Muscle layer of duodenum (tissue), 2 donors: Measurements from ENCODE around the gene EHHADH.
A peak's percentile ranks its signal among the peaks of the same experiment; 100 is the strongest.

Experiments used
- H3K27ac ChIP-seq: one replicate; pipeline ENCODE4 v1.7.0; 2013; ENCODE audit warnings: mild to moderate bottlenecking, low read length
- H3K27me3 ChIP-seq: one replicate; pipeline ENCODE4 v1.7.0; 2013; ENCODE audit warnings: low read depth, mild to moderate bottlenecking, control low read depth, low read length
- H3K36me3 ChIP-seq, 2 donors: one replicate each; pipeline ENCODE4 v1.7.0; 2013; ENCODE audit warnings: low read length in 2 of 2, control low read depth in 1 of 2, mild to moderate bottlenecking in 1 of 2; ENCODE audit not compliant: insufficient read depth in 2 of 2, control insufficient read depth in 1 of 2
- H3K4me1 ChIP-seq, 2 donors: one replicate each; pipeline ENCODE4 v1.7.0; 2013; ENCODE audit warnings: low read length in 2 of 2, mild to moderate bottlenecking in 2 of 2, control low read depth in 1 of 2, moderate library complexity in 1 of 2; ENCODE audit not compliant: insufficient read depth in 2 of 2, control insufficient read depth in 1 of 2
- H3K4me3 ChIP-seq, 2 donors: one replicate each; pipeline ENCODE4 v1.7.0; 2013; ENCODE audit warnings: low read length in 2 of 2, low read depth in 1 of 2, mild to moderate bottlenecking in 1 of 2
- H3K9me3 ChIP-seq, 2 donors: one replicate each; pipeline ENCODE4 v1.7.0; 2013; ENCODE audit warnings: low read length in 2 of 2, control low read depth in 1 of 2, mild to moderate bottlenecking in 1 of 2; ENCODE audit not compliant: control insufficient read depth in 1 of 2
- donor health status: healthy.

The EHHADH gene

GRCh38 chr3:185188816-185189215 lies 65.0 kb downstream of the EHHADH start:
- Histone ChIP-seq H3K9me3 (no peaks in the 10 kb centered on the region), H3K4me3 (no peak overlapping the region), H3K36me3 (peaks cover 0 to 12% of the 10 kb centered on the region in 2 donors), H3K27me3 (no peaks in the 10 kb centered on the region), H3K27ac (no peak overlapping the region), H3K4me1 (no peaks in the 10 kb centered on the region)

GRCh38 chr3:185187391-185187790 lies 66.5 kb downstream of the EHHADH start:
- Histone ChIP-seq H3K4me3 (no peak overlapping the region), H3K36me3 (peaks cover 0 to 3% of the 10 kb centered on the region in 2 donors), H3K27me3 (no peaks in the 10 kb centered on the region), H3K9me3 (no peaks in the 10 kb centered on the region), H3K4me1 (no peaks in the 10 kb centered on the region), H3K27ac (no peak overlapping the region)

GRCh38 chr3:185176750-185177359 lies 77.0 kb downstream of the EHHADH start:
- Histone ChIP-seq H3K4me3 (no peak overlapping the region), H3K4me1 (peaks cover 4 to 7% of the 10 kb centered on the region in 2 donors)

GRCh38 chr3:185175370-185175987 lies 78.4 kb downstream of the EHHADH start:
- Histone ChIP-seq H3K27ac (peak overlapping the region; percentile 89), H3K27me3 (no peaks in the 10 kb centered on the region), H3K4me1 (peaks cover 4 to 7% of the 10 kb centered on the region in 2 donors), H3K36me3 (no peaks in the 10 kb centered on the region), H3K4me3 (peak overlapping the region in 1 of 2 donors; percentile 5), H3K9me3 (no peaks in the 10 kb centered on the region)

More at GRCh38 chr3:185176750-185177359, 77.0 kb downstream of the EHHADH start:
- Histone ChIP-seq H3K27ac (no peak overlapping the region), H3K27me3 (no peaks in the 10 kb centered on the region), H3K36me3 (no peaks in the 10 kb centered on the region), H3K9me3 (no peaks in the 10 kb centered on the region)

- Histone ChIP-seq H3K9me3 (no peaks in the 10 kb centered on the region), H3K27ac (no peak overlapping the region), H3K36me3 (no peaks in the 10 kb centered on the region), H3K4me1 (peaks cover 4 to 7% of the 10 kb centered on the region in 2 donors), H3K27me3 (no peaks in the 10 kb centered on the region), H3K4me3 (no peak overlapping the region)
These were observed 81.5 kb downstream of the EHHADH start for GRCh38 chr3:185172086-185173049.

- Histone ChIP-seq H3K27me3 (no peaks in the 10 kb centered on the region), H3K4me3 (no peak overlapping the region)
These were observed 89.2 kb downstream of the EHHADH start for GRCh38 chr3:185164428-185165217.

GRCh38 chr3:185162634-185163033 lies 91.2 kb downstream of the EHHADH start:
- Histone ChIP-seq H3K27me3 (no peaks in the 10 kb centered on the region), H3K36me3 (no peaks in the 10 kb centered on the region), H3K4me3 (no peak overlapping the region)

More at GRCh38 chr3:185164428-185165217, 89.2 kb downstream of the EHHADH start:
- H3K9me3 ChIP-seq, result no peaks in the 10 kb centered on the region
- no peaks in the 10 kb centered on the region for H3K36me3 ChIP-seq
- no peak overlapping the region for H3K27ac ChIP-seq
- no peaks in the 10 kb centered on the region for H3K4me1 ChIP-seq

GRCh38 chr3:185161761-185162160 lies 92.1 kb downstream of the EHHADH start:
- no peak overlapping the region for H3K27ac ChIP-seq
- H3K27me3 ChIP-seq, result no peaks in the 10 kb centered on the region
- no peaks in the 10 kb centered on the region for H3K4me1 ChIP-seq
- no peaks in the 10 kb centered on the region for H3K9me3 ChIP-seq
- no peak overlapping the region for H3K4me3 ChIP-seq
- H3K36me3 ChIP-seq, result no peaks in the 10 kb centered on the region

More at GRCh38 chr3:185162634-185163033, 91.2 kb downstream of the EHHADH start:
- Histone ChIP-seq H3K4me1 (no peaks in the 10 kb centered on the region), H3K9me3 (no peaks in the 10 kb centered on the region), H3K27ac (no peak overlapping the region)

- H3K27me3 ChIP-seq, result no peaks in the 10 kb centered on the region
- H3K9me3 ChIP-seq, result no peaks in the 10 kb centered on the region
- H3K27ac ChIP-seq, result no peak overlapping the region
These were observed 96.5 kb downstream of the EHHADH start for GRCh38 chr3:185157347-185157746.

GRCh38 chr3:185155678-185156077 lies 98.2 kb downstream of the EHHADH start:
- no peaks in the 10 kb centered on the region for H3K27me3 ChIP-seq
- no peak overlapping the region for H3K4me3 ChIP-seq
- H3K9me3 ChIP-seq, result no peaks in the 10 kb centered on the region
- no peaks in the 10 kb centered on the region for H3K36me3 ChIP-seq
- H3K27ac ChIP-seq, result no peak overlapping the region
- no peaks in the 10 kb centered on the region for H3K4me1 ChIP-seq

More at GRCh38 chr3:185157347-185157746, 96.5 kb downstream of the EHHADH start:
- Histone ChIP-seq H3K4me1 (no peaks in the 10 kb centered on the region), H3K4me3 (no peak overlapping the region), H3K36me3 (no peaks in the 10 kb centered on the region)
